Activated CD4-positive, alpha-beta T cell treated with anti-CD3 and anti-CD28 coated beads, Interleukin-2, amount 50 U/mL, for 4 hours (primary cell): ENCODE data around the gene PEX6.

ENCODE experiments used
- DNase-seq, 2 experiments: peaks; one replicate each; pipeline ENCODE4 v3.0.0-alpha.2; 2020

PEX6 gene

DNA sequence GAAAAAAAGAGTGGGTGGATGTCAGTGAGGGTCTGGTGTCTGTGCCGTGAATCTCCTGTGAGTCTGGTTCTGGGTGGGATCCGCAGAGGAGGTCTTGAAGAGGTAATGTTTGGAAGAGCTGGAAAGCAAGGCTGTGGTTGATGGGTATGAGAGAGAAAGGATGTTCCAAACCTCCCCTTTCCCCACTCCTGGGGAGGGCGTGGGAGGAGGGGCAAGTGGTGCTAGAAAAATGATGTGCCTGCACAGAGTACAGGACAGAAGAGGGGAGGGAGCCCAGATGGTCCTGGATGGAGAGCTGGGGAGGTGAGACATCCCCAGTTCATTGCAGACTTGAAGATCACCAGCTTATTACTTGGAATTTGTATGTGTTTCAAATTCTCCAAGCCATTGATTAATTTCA lies 46.6 kb downstream of the PEX6 start:
- no peak for DNase-seq

DNA sequence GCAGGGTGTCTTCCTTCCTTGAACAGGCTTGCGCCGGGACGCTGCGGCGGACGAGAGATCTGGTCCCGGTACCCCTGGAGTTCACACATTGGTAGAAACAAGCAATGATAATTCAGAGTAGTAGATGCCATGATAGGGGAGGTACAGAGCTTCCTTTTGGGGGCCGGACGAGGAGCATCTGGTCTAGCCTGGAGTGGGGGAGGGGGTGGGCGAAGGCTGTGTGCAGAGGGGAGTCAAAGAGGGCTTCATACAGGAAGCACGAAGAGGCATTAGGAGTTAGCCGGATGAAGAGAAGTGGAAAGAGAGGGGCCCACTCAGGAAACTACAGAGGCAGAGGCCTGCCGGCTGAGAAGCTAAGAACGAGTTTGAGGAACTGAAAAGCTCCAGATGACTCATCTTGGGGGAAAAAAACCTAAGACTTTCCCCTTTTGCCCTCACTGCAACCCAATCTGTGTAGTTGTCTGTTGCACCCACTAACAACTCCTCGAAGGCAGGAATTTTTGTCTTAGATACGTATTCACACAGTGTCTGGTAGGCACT lies 49.1 kb downstream of the PEX6 start:
- DNase-seq: peak; percentile 37 to 48

DNA sequence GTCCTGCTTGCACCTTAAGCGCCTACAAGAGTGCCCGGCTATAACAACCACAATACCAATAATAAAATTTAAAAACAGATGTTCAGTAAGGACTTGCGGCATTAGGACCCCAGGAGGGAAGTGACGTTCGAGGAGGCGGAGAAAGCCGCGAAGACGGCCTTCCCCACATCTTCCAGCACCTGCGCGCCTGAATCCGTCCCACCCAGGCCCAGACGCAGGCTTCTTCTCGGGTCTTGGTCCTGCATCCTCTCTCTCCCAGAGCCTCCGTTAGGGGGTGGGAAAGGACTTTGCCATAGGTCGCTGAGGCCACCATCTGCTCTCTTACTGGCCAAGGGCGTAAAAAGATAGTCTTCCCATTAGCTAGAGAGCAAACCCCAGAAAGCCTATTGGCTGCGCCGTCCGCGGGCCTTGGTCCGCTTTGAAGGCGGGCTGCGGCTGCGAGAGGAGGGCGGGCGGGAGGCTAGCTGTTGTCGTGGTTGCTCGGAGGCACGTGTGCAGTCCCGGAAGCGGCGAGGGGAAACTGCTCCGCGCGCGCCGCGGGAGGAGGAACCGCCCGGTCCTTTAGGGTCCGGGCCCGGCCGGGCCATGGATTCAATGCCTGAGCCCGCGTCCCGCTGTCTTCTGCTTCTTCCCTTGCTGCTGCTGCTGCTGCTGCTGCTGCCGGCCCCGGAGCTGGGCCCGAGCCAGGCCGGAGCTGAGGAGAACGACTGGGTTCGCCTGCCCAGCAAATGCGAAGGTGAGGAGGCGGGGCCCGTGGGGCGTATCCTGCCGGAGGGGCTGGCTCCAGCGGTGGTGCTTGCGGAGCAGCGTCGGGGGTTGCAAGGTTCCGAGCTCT lies 49.8 kb downstream of the PEX6 start, which contains the start of gene CNPY3:
TSS of gene CNPY3 (plus strand) at position 495 of the 835 bp plus-strand sequence. CDS start at position 586, 91 bp downstream.
- DNase-seq: peak; percentile 88 to 89

- DNase-seq: no peak
Measured at GRCh38 chr6:42925248-42925857, 53.6 kb downstream of the PEX6 start.

DNA sequence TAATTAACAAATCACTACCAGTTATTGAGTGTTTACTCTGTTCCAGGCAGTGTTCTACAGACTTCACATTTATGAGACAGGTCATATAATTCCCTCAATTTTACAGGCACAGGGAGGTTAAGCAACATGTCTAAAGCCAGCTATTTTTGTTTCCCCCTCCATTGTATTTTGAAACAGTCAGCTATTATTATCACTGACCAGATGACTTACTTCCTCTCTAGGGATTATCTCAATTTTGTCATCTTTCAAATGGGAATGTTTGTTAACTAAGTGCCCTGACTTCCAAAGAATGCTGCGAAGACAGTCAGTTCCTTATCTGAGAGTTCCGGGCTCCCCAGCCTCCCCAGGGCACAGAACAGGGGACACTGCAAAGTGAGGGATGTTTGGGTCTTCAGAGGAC lies 55.3 kb downstream of the PEX6 start:
- no peak for DNase-seq

DNA sequence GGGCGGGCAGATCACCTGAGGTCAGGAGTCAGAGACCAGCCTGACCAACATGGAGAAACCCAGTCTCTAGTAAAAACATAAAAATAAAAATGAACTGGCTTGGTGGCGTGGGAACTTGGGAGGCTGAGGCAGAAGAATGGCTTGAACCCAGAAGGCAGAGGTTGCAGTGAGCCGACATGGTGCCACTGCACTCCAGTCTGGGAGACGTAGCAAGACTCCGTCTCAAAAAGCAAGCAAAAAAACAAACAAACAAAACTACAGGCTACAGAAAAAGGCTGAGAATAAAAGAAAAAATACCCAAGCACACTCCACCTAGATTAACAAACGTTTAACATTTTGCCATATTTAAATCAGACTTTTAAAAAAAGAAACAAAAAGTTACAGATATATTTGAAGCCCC lies 57.2 kb downstream of the PEX6 start:
- DNase-seq: no peak

GRCh38 chr6:42916288-42916687 lies 62.7 kb downstream of the PEX6 start:
- no peak for DNase-seq

GRCh38 chr6:42915732-42916131 lies 63.2 kb downstream of the PEX6 start, which contains the start of gene PTCRA:
TSS of gene PTCRA (plus strand) at chr6:42916053. CDS start at chr6:42916070, 17 bp downstream.
- DNase-seq: no peak

DNA sequence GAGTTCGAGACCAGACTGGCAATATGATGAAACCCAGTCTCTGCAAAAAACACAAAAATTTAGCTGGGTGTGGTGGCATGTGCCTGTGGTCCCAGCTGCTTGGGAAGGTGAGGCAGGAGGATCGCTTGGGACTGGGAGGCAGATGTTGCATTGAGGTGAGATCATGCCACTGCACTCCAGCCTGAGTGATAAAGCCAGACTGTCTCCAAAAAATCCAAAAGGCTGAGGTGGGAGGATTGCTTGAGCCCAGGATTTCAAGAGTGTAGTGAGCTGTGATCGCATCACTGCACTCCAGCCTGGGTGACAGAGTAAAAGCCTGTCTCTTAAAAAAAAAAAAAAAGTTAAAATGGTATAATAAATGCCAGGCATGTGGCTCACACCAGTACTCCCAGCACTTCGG lies 64.4 kb downstream of the PEX6 start:
- DNase-seq: no peak
